Measurements from ENCODE around the gene TLR7. TPM values are rescaled to one million over a fixed set of nuclear protein-coding genes. Genes with fewer than 3 reads are reported as not detected.
A peak's percentile ranks its signal among the peaks of the same experiment; 100 is the strongest.

Gene TLR7
- total RNA-seq, 1 donor from 2014 or later, result not detected

- DNase-seq (ENCODE audit: low read depth) (no peak), FAIRE-seq (no peak)
- no peaks in the 10 kb centered on the region for H3K36me3 ChIP-seq (ENCODE audit: control insufficient read depth, insufficient read depth, low read length)
- no peak for TF ChIP-seq CTCF (IDR thresholded peaks at IDR 0.05; ENCODE audit: insufficient read depth, low read length, severe bottlenecking)
- H3K27me3 ChIP-seq (ENCODE audit: control insufficient read depth, insufficient read depth, low read length), result no peaks in the 10 kb centered on the region
- H3K4me3 ChIP-seq (ENCODE audit: low read depth, low read length), result no peak overlapping the region
Observed at GRCh38 chrX:12881914-12882313, 15.0 kb downstream of the TLR7 start.

- Histone ChIP-seq H3K27me3 (ENCODE audit: control insufficient read depth, insufficient read depth, low read length) (no peaks in the 10 kb centered on the region), H3K4me3 (ENCODE audit: low read depth, low read length) (no peak overlapping the region), H3K36me3 (ENCODE audit: control insufficient read depth, insufficient read depth, low read length) (no peaks in the 10 kb centered on the region)
- TF ChIP-seq CTCF (IDR thresholded peaks at IDR 0.05; ENCODE audit: insufficient read depth, low read length, severe bottlenecking), result no peak
- no peak for DNase-seq (ENCODE audit: low read depth)
- peak; percentile 47 for FAIRE-seq
Observed at GRCh38 chrX:12885508-12885907, 18.6 kb downstream of the TLR7 start.

- H3K4me3 ChIP-seq (ENCODE audit: low read depth, low read length), result no peak overlapping the region
- FAIRE-seq, result no peak
- no peak for TF ChIP-seq CTCF (IDR thresholded peaks at IDR 0.05; ENCODE audit: insufficient read depth, low read length, severe bottlenecking)
- no peaks in the 10 kb centered on the region for H3K27me3 ChIP-seq (ENCODE audit: control insufficient read depth, insufficient read depth, low read length)
- DNase-seq (ENCODE audit: low read depth), result no peak
- H3K36me3 ChIP-seq (ENCODE audit: control insufficient read depth, insufficient read depth, low read length), result no peaks in the 10 kb centered on the region
Observed at GRCh38 chrX:12886545-12886944, 19.7 kb downstream of the TLR7 start.

- Histone ChIP-seq H3K27me3 (ENCODE audit: control insufficient read depth, insufficient read depth, low read length) (no peaks in the 10 kb centered on the region), H3K36me3 (ENCODE audit: control insufficient read depth, insufficient read depth, low read length) (no peaks in the 10 kb centered on the region), H3K4me3 (ENCODE audit: low read depth, low read length) (no peak overlapping the region)
- no peak for TF ChIP-seq CTCF (IDR thresholded peaks at IDR 0.05; ENCODE audit: insufficient read depth, low read length, severe bottlenecking)
- FAIRE-seq, result no peak
- no peak for DNase-seq (ENCODE audit: low read depth)
Observed at GRCh38 chrX:12887141-12887540, 20.3 kb downstream of the TLR7 start.

GRCh38 chrX:12887767-12888166 is 20.9 kb downstream of the TLR7 start:
- H3K27me3 ChIP-seq (ENCODE audit: control insufficient read depth, insufficient read depth, low read length), result no peaks in the 10 kb centered on the region
- TF ChIP-seq CTCF (IDR thresholded peaks at IDR 0.05; ENCODE audit: insufficient read depth, low read length, severe bottlenecking), result no peak
- FAIRE-seq (no peak), DNase-seq (ENCODE audit: low read depth) (no peak)
- no peak overlapping the region for H3K4me3 ChIP-seq (ENCODE audit: low read depth, low read length)
- H3K36me3 ChIP-seq (ENCODE audit: control insufficient read depth, insufficient read depth, low read length), result no peaks in the 10 kb centered on the region

- FAIRE-seq (no peak), DNase-seq (ENCODE audit: low read depth) (no peak)
- no peaks in the 10 kb centered on the region for H3K36me3 ChIP-seq (ENCODE audit: control insufficient read depth, insufficient read depth, low read length)
- H3K4me3 ChIP-seq (ENCODE audit: low read depth, low read length), result no peak overlapping the region
- no peak for TF ChIP-seq CTCF (IDR thresholded peaks at IDR 0.05; ENCODE audit: insufficient read depth, low read length, severe bottlenecking)
- no peaks in the 10 kb centered on the region for H3K27me3 ChIP-seq (ENCODE audit: control insufficient read depth, insufficient read depth, low read length)
Observed at GRCh38 chrX:12890467-12890866, 23.6 kb downstream of the TLR7 start.
